ENCODE data around the gene PIP5K1B.

PIP5K1B gene

DNA sequence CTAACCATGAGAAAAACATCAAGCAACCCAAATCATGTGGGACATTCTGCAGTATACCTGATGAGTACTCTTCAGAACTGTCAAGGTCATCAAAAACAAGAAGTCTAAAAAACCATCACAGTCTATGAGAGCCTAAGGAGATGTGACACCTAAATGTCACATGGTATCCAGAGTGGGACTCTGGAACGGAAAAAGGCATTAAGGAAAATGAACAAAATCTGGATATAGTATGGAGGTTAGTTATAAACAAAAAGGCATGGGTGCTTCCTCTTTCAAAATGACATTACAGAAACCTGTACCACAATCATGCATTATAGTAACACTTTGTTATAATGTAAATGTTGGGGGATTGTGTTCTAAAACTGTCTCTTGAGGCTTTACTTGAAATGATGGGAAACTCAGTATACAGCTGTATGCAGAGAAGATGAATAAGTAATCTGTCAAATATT, 261.5 kb downstream of the PIP5K1B start:
- TF ChIP-seq FOXP2 (optimal IDR thresholded peaks at IDR 0.05; ENCODE audit: control extremely low read depth, extremely low read length, insufficient read depth), result no peak
- no peak for TF ChIP-seq POLR2AphosphoS5 (IDR thresholded peaks at IDR 0.05; ENCODE audit: borderline replicate concordance, low read depth, low read length)
- TF ChIP-seq EZH2 (IDR thresholded peaks at IDR 0.05), result no peak
- H3K9ac ChIP-seq (ENCODE audit: insufficient read length), result no peak overlapping the region
- H3K9me3 ChIP-seq (ENCODE audit: low read depth, low read length), result no peaks in the 10 kb centered on the region
- H3K27ac ChIP-seq, result no peak overlapping the region
- H3K36me3 ChIP-seq (ENCODE audit: insufficient read depth, low read length), result no peaks in the 10 kb centered on the region
- no peak for DNase-seq (ENCODE audit: low read depth, low spot score)
- no peak overlapping the region for H3K4me3 ChIP-seq

DNA sequence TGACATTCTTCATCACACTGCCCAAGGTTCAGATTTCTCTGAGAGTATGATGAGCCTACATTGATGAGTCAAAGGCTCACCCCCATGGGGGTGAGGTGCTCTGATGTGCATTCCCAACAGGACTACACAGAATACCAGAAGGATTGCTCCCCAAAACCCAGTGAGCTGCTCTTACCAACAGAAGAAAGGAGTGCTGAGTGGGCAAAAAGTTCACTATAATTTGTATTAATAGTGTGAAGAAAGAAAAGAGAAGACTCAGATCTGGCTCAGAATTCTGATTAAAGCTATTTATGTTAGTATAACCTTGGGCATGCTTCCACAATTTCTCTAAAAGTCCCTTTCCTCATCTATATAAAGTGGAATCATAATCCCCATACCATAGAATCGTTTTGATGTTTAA, 262.8 kb downstream of the PIP5K1B start:
- H3K9ac ChIP-seq (ENCODE audit: insufficient read length), result no peak overlapping the region
- no peak overlapping the region for H3K27ac ChIP-seq
- no peaks in the 10 kb centered on the region for H3K36me3 ChIP-seq (ENCODE audit: insufficient read depth, low read length)
- no peaks in the 10 kb centered on the region for H3K9me3 ChIP-seq (ENCODE audit: low read depth, low read length)
- H3K4me3 ChIP-seq, result no peak overlapping the region
- DNase-seq (ENCODE audit: low read depth, low spot score), result no peak
- no peak for TF ChIP-seq POLR2AphosphoS5 (IDR thresholded peaks at IDR 0.05; ENCODE audit: borderline replicate concordance, low read depth, low read length)
- TF ChIP-seq FOXP2 (optimal IDR thresholded peaks at IDR 0.05; ENCODE audit: control extremely low read depth, extremely low read length, insufficient read depth), result no peak
- TF ChIP-seq EZH2 (IDR thresholded peaks at IDR 0.05), result no peak

DNA sequence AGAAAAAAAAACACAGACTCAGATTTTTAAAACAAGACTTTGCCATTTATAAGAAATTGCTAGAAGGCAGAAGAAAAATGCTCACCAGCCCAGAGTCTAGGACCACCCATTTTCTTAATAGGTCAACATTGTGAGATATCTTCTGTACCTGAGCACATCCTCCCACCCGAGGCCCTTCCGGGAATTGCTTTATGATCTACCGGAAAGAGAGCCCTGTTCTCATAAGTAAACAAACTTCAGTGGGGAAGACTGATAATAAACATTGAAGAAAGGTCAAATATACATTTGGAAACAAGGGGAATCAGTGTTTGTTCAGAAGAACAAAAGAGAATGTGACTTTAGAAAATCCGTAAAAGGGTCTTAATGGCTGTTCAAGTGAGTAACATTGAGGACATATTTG, 264.5 kb downstream of the PIP5K1B start:
- no peak for DNase-seq (ENCODE audit: low read depth, low spot score)
- TF ChIP-seq EZH2 (IDR thresholded peaks at IDR 0.05), result no peak
- TF ChIP-seq POLR2AphosphoS5 (IDR thresholded peaks at IDR 0.05; ENCODE audit: borderline replicate concordance, low read depth, low read length), result no peak
- no peak for TF ChIP-seq FOXP2 (optimal IDR thresholded peaks at IDR 0.05; ENCODE audit: control extremely low read depth, extremely low read length, insufficient read depth)
- Histone ChIP-seq H3K36me3 (ENCODE audit: insufficient read depth, low read length) (no peaks in the 10 kb centered on the region), H3K9ac (ENCODE audit: insufficient read length) (no peak overlapping the region), H3K4me3 (no peak overlapping the region), H3K27ac (no peak overlapping the region), H3K9me3 (ENCODE audit: low read depth, low read length) (no peaks in the 10 kb centered on the region)

DNA sequence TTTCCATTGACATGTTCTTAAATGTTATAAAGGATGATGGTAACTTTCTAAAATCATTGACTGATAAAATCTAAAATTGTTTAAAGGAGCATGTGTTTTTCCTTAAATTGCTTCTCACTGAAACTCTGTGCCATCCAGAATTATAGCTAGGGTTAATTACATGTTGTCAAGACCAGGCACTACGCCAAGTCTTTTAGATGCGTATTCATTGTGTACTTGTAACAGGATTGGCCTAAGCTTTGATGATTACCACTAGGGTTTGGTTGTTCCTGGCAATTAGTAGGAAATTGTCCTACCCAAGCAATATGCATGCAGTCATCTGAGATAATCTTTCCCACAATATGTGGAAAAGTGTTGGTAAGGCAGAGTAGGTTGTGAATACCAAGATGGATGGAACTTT, 265.1 kb downstream of the PIP5K1B start:
- no peak for TF ChIP-seq FOXP2 (optimal IDR thresholded peaks at IDR 0.05; ENCODE audit: control extremely low read depth, extremely low read length, insufficient read depth)
- TF ChIP-seq POLR2AphosphoS5 (IDR thresholded peaks at IDR 0.05; ENCODE audit: borderline replicate concordance, low read depth, low read length), result no peak
- no peak for TF ChIP-seq EZH2 (IDR thresholded peaks at IDR 0.05)
- Histone ChIP-seq H3K27ac (no peak overlapping the region), H3K36me3 (ENCODE audit: insufficient read depth, low read length) (no peaks in the 10 kb centered on the region), H3K9ac (ENCODE audit: insufficient read length) (no peak overlapping the region), H3K9me3 (ENCODE audit: low read depth, low read length) (no peaks in the 10 kb centered on the region), H3K4me3 (no peak overlapping the region)
- DNase-seq (ENCODE audit: low read depth, low spot score), result no peak

DNA sequence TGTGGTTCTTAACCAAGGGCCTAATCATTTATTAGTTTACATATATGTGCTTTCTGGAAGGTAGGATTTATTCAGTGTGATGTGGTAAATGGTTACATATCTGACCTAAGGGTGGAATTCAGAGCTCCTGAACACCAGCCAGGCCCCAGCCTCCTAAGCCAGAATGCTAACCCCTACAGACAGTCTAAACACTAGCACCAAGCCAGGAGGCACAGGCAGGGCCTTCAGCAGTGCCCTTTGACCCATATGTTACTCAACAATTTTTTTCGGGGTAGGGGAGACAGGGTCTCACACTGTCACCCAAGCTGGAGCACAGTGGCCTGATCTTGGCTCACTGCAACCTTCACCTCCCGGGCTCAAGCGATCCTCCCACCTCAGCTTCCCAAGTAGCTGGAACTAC, 268.6 kb downstream of the PIP5K1B start:
- Histone ChIP-seq H3K36me3 (ENCODE audit: insufficient read depth, low read length) (no peaks in the 10 kb centered on the region), H3K9me3 (ENCODE audit: low read depth, low read length) (no peaks in the 10 kb centered on the region), H3K9ac (ENCODE audit: insufficient read length) (no peak overlapping the region), H3K27ac (no peak overlapping the region), H3K4me3 (no peak overlapping the region)
- TF ChIP-seq EZH2 (IDR thresholded peaks at IDR 0.05) (no peak), FOXP2 (optimal IDR thresholded peaks at IDR 0.05; ENCODE audit: control extremely low read depth, extremely low read length, insufficient read depth) (no peak), POLR2AphosphoS5 (IDR thresholded peaks at IDR 0.05; ENCODE audit: borderline replicate concordance, low read depth, low read length) (no peak)
- DNase-seq (ENCODE audit: low read depth, low spot score), result no peak

DNA sequence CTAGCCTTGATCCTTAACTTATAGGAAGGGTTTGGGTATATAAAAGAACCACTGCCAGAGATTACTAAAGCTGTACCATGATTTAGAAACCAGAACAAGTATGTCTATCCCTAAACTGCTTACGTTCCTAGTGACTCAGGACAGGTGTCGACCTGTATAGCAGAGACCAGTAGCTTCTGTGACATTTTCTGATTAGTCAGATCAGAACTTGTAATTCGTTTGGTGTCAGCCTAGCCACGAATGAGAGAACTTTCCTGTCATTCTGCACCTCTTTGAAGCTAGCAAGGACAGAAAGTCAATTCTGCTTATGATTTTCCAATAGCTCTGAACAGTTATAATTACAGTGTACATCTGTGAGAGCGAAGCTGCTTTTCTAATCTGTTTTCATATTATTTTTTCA, 269.4 kb downstream of the PIP5K1B start:
- H3K9me3 ChIP-seq (ENCODE audit: low read depth, low read length), result no peaks in the 10 kb centered on the region
- no peaks in the 10 kb centered on the region for H3K36me3 ChIP-seq (ENCODE audit: insufficient read depth, low read length)
- no peak overlapping the region for H3K9ac ChIP-seq (ENCODE audit: insufficient read length)
- H3K27ac ChIP-seq, result no peak overlapping the region
- DNase-seq (ENCODE audit: low read depth, low spot score), result no peak
- no peak overlapping the region for H3K4me3 ChIP-seq
- no peak for TF ChIP-seq EZH2 (IDR thresholded peaks at IDR 0.05)
- no peak for TF ChIP-seq FOXP2 (optimal IDR thresholded peaks at IDR 0.05; ENCODE audit: control extremely low read depth, extremely low read length, insufficient read depth)
- no peak for TF ChIP-seq POLR2AphosphoS5 (IDR thresholded peaks at IDR 0.05; ENCODE audit: borderline replicate concordance, low read depth, low read length)

DNA sequence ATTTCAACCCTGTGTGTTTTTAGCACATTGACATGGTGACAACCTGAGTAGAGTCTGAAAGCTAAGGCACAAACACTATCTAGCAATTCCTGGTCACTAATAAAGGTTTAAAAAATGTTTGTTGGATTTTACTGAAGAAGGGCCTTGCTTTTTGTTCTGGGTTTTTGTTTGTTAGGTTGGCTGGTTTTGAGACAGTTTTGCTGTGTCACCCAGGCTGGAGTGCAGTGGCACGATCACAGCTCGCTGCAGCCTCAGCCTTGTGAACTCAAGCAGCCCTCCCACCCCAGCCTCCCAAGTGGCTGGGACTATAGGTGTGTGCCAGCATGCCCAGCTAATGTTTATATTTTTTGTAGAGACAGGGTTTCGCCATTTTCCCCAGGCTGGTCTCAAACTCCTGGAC, 269.9 kb downstream of the PIP5K1B start:
- no peak overlapping the region for H3K27ac ChIP-seq
- no peak overlapping the region for H3K9ac ChIP-seq (ENCODE audit: insufficient read length)
- no peak for TF ChIP-seq POLR2AphosphoS5 (IDR thresholded peaks at IDR 0.05; ENCODE audit: borderline replicate concordance, low read depth, low read length)
- TF ChIP-seq EZH2 (IDR thresholded peaks at IDR 0.05), result no peak
- TF ChIP-seq FOXP2 (optimal IDR thresholded peaks at IDR 0.05; ENCODE audit: control extremely low read depth, extremely low read length, insufficient read depth), result no peak
- no peaks in the 10 kb centered on the region for H3K9me3 ChIP-seq (ENCODE audit: low read depth, low read length)
- no peaks in the 10 kb centered on the region for H3K36me3 ChIP-seq (ENCODE audit: insufficient read depth, low read length)
- DNase-seq (ENCODE audit: low read depth, low spot score), result no peak
- no peak overlapping the region for H3K4me3 ChIP-seq

DNA sequence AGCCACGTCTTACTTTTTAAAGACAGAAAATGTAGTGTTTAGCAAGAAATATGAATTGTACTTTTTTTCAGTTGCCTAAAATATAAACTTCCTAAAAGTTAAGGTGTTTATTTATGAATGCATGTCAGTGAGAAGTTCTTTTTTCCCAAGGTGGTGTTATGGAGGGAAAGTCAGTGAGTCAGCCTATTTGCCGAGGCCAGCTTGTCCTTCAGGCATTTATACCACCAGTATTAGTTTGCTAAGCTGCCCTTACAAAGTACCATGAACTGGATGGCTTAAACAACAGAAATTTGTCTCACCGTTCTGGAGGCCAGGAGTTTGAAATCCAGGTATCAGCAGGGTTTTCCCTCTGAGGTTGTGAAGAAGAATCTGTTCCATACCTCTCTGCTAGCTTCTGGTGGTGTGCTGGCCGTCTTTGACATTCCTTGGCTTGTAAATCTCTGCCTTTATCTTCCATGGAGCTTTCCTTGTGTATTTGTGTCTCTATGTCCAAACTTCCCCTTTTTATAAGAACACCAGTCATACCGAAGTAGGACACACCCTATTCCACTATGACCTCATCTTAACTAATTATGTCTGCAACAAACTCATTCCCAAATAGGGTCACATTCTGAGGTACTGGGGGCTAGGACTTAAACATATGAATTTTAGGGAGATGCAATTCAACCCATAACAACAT, 270.5 kb downstream of the PIP5K1B start:
- no peak overlapping the region for H3K27ac ChIP-seq
- TF ChIP-seq EZH2 (IDR thresholded peaks at IDR 0.05) (no peak), POLR2AphosphoS5 (IDR thresholded peaks at IDR 0.05; ENCODE audit: borderline replicate concordance, low read depth, low read length) (no peak), FOXP2 (optimal IDR thresholded peaks at IDR 0.05; ENCODE audit: control extremely low read depth, extremely low read length, insufficient read depth) (no peak)
- H3K4me3 ChIP-seq, result no peak overlapping the region
- no peak for DNase-seq (ENCODE audit: low read depth, low spot score)
- no peak overlapping the region for H3K9ac ChIP-seq (ENCODE audit: insufficient read length)
- H3K9me3 ChIP-seq (ENCODE audit: low read depth, low read length), result no peaks in the 10 kb centered on the region
- H3K36me3 ChIP-seq (ENCODE audit: insufficient read depth, low read length), result no peaks in the 10 kb centered on the region

DNA sequence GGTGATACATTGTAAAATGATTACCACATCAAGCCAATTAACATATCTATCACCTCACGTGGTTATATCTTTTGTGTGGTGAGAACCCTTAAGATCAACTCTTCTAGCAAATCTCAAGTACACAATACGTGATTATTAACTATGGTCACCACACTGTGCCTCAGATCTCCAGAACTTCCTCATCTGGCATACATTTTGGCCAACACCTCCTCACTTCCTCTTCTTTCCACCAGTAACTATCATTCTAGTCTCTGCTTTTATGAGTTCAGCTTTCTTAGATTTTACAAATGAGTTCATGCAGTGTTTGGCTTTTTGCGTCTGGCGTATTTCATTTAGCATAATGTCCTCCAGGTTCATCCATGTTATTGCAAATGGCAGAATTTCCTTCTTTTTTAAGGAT, 273.0 kb downstream of the PIP5K1B start:
- Histone ChIP-seq H3K9ac (ENCODE audit: insufficient read length) (no peak overlapping the region), H3K9me3 (ENCODE audit: low read depth, low read length) (no peaks in the 10 kb centered on the region), H3K4me3 (no peak overlapping the region), H3K36me3 (ENCODE audit: insufficient read depth, low read length) (no peaks in the 10 kb centered on the region), H3K27ac (no peak overlapping the region)
- no peak for DNase-seq (ENCODE audit: low read depth, low spot score)
- TF ChIP-seq EZH2 (IDR thresholded peaks at IDR 0.05) (no peak), FOXP2 (optimal IDR thresholded peaks at IDR 0.05; ENCODE audit: control extremely low read depth, extremely low read length, insufficient read depth) (no peak), POLR2AphosphoS5 (IDR thresholded peaks at IDR 0.05; ENCODE audit: borderline replicate concordance, low read depth, low read length) (no peak)
